BE2C (cell line): ENCODE data around the gene SSUH2.
A peak's percentile ranks its signal among the peaks of the same experiment; 100 is the strongest.

Experiments used
- DNase-seq: peaks from one replicate; pipeline ENCODE4 v3.0.0-alpha.2; 2020
- H3K27me3 ChIP-seq: fragments of 250-450 bp; sonication (Bioruptor Pico); 2 replicates; pipeline ENCODE4 v1.5.1; 2020; ENCODE audit warnings: mild to moderate bottlenecking
- H3K36me3 ChIP-seq: fragments of 250-450 bp; sonication (Bioruptor Pico); 2 replicates; pipeline ENCODE4 v1.5.1; 2020; ENCODE audit warnings: mild to moderate bottlenecking
- H3K4me1 ChIP-seq: fragments of 250-450 bp; sonication (Bioruptor Pico); 2 replicates; pipeline ENCODE4 v1.5.1; 2020
- H3K4me3 ChIP-seq: 2 replicates; pipeline ENCODE4 v1.5.1; 2011; ENCODE audit warnings: low read depth, low read length
- H3K9me3 ChIP-seq: fragments of 250-450 bp; sonication (Bioruptor Pico); 2 replicates; pipeline ENCODE4 v1.5.1; 2020
- TF ChIP-seq, protein P1 (sequence below): IDR thresholded peaks from 2 replicates; pipeline ENCODE4 v1.5.1; 2012; ENCODE audit warnings: mild to moderate bottlenecking, low read depth, low read length

Gene SSUH2

DNA sequence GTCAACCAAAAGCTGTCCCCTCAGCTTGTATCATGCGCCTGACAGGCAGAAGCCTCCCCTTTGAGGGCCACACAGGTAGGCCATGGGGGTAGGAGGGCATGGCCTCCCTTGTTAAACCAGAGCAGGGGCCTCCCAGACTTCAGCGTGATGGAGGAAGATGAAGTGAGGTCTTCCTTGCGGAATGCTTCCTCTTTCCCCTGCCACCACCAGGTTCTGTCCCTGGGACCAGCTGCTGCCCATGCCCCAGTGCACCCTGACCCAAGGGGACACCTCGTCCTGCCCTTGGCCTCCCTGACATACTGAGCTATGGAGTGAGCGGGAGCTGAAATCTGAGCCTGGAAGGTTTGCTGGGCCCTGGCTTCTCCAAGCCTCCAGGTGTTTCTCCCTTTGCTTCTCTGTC is 26.7 kb downstream of the SSUH2 start:
- TF ChIP-seq, protein P1, sequence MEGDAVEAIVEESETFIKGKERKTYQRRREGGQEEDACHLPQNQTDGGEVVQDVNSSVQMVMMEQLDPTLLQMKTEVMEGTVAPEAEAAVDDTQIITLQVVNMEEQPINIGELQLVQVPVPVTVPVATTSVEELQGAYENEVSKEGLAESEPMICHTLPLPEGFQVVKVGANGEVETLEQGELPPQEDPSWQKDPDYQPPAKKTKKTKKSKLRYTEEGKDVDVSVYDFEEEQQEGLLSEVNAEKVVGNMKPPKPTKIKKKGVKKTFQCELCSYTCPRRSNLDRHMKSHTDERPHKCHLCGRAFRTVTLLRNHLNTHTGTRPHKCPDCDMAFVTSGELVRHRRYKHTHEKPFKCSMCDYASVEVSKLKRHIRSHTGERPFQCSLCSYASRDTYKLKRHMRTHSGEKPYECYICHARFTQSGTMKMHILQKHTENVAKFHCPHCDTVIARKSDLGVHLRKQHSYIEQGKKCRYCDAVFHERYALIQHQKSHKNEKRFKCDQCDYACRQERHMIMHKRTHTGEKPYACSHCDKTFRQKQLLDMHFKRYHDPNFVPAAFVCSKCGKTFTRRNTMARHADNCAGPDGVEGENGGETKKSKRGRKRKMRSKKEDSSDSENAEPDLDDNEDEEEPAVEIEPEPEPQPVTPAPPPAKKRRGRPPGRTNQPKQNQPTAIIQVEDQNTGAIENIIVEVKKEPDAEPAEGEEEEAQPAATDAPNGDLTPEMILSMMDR = no peak

DNA sequence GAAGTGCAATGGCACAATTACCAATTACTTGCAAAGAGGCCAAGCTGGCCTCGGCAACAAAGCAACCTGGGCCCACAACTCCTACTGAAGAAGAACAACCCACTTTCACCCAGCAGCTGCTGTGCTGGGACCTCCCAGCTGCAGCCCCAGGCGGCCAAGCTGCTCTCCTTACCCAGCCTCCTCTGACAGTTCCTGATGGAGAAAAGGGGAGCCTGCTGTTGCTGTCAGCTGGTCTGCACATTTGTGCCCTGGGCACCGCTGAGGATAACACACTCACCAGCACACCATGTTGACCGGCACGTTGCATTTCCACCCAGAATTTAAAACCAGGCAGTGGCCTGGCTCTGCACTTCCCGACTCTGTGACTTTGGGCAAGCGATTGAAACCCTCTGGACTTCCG is 33.6 kb downstream of the SSUH2 start:
- H3K4me3 ChIP-seq = no peak overlapping the region
- H3K36me3 ChIP-seq = no peaks in the 10 kb centered on the region
- DNase-seq = no peak
- TF ChIP-seq, protein P1 = no peak
- H3K9me3 ChIP-seq = no peaks in the 10 kb centered on the region
- H3K4me1 ChIP-seq = peaks cover 6% of the 10 kb centered on the region; the same call in 1 of the 2 replicates
- no peaks in the 10 kb centered on the region for H3K27me3 ChIP-seq

More for the DNA sequence above, 26.7 kb downstream of the SSUH2 start:
- Histone ChIP-seq H3K36me3 (no peaks in the 10 kb centered on the region), H3K4me3 (no peak overlapping the region), H3K27me3 (no peaks in the 10 kb centered on the region), H3K4me1 (no peaks in the 10 kb centered on the region), H3K9me3 (no peaks in the 10 kb centered on the region)
- no peak for DNase-seq

DNA sequence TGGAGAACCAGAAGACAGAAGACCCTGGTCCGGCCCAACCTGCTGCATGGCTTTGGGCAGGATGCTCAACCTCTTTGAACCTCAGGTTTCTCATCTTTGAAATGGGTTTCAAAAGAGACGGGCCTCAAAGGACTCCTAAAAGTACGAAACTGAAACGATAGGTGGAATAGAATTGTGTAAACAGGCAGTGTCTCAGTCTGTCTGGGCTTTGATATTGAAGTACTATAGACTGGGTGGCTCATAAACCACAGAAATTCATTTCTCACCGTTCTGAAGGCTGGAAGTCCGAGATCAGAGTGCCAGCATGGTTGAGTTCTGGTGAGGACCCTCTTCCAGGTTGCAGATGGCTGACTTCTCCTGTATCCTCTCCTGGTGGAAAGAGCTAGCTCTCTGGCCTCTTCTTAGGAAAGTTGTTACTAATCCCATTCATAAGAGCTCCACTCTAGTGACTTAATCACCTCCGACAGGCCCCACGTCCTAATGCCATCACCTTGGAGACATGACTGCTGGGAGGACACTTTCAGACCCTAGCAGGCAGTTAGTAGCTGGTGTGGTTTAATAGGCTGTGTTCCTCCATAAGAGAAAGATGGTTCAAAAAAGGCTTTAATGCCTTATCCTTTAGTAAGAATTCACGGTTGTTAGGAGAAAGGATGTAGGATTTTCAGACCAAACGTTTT is 35.7 kb downstream of the SSUH2 start:
- Histone ChIP-seq H3K36me3 (no peaks in the 10 kb centered on the region), H3K4me1 (peaks cover 6% of the 10 kb centered on the region; the same call in 1 of the 2 replicates), H3K9me3 (no peaks in the 10 kb centered on the region), H3K4me3 (no peak overlapping the region), H3K27me3 (no peaks in the 10 kb centered on the region)
- TF ChIP-seq, protein P1 = no peak
- no peak for DNase-seq

DNA sequence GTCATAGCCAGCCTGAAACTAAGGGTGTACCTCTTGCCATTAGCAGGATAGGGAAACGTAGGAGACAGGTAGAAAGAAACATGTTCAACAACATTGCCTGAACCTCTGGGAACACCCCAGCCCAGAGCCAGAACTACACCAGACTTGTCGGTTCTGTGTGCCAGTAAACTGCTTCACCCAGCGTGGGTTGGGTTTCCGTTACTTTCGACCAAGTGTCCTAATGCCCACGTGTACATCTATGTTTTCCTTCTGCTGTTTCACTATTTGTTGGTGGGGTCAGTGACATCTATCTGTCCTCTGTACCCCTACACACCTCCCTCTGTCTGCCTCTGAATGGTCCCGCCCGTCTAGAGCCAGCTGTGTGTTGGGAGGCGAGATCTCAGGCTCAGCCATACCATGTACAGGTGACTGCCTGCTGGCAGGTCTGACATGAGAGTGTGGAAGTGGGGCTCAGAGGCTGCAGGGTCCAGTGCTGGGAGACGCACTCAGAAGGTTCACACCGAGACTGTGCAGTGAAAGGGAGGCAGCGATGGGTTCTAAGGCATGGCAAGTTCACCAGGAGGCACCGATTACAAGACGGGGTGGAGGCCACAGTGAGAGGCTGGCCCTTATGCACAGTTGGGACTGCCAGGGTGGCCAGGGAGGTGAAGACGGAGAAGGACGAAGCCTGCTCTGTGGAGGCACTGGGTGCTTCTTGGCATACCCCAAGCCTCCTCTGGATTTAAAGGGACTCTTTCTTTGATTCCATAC is 36.4 kb downstream of the SSUH2 start:
- peaks cover 6% of the 10 kb centered on the region; the same call in 1 of the 2 replicates for H3K4me1 ChIP-seq
- H3K4me3 ChIP-seq = no peak overlapping the region
- TF ChIP-seq, protein P1 = no peak
- H3K27me3 ChIP-seq = no peaks in the 10 kb centered on the region
- no peaks in the 10 kb centered on the region for H3K9me3 ChIP-seq
- H3K36me3 ChIP-seq = no peaks in the 10 kb centered on the region
- DNase-seq = no peak

DNA sequence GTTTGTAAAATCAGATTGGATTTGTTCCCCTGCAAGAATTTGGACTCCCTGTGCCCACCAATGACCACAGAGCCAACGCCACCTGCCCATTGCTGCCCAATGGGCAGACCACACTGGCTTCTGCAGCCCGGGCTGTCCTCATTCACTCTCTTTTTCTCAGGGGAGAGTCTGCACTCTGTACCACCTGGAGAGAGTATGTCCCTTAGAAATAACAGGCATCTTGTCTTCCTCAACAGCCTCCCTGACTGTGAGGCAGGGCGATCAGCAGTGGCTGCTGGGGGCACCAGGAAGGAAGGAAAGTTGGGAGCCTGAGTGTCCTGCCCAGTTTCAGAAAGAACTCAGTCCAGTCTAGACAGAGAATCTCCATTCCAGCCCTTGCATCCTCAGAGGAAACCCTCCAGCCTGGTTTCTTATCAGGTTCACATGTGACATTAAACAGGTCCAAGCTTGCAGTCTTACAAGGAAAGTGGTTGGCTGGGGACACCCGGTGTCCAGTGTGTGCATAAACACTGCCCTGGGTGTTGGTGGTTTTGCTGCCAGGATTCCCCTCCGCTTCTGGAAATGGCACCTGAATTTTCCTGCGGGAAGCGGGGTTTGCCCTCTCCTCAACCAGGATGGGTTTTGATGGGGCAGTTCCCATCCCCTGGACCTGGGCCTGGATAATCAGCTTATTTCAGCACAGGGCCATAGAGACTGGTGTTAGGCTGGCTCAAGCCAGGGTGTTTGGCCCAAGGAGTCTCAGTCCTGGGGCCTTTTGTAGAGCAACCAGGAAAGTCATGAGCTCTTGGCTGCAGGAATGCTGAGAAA is 37.2 kb downstream of the SSUH2 start:
- Histone ChIP-seq H3K9me3 (no peaks in the 10 kb centered on the region), H3K4me1 (peaks cover 6% of the 10 kb centered on the region; the same call in 1 of the 2 replicates), H3K36me3 (no peaks in the 10 kb centered on the region), H3K4me3 (peak overlapping the region; percentile 32), H3K27me3 (no peaks in the 10 kb centered on the region)
- peak; percentile 71 for DNase-seq
- TF ChIP-seq, protein P1 = peak; percentile 66
